Tibial nerve (tissue), 4 donors: ENCODE results near the gene HTT.

Experiments
- EP300 ChIP-seq, 2 donors: sonication (generic); formaldehyde crosslinking; IDR thresholded peaks; one replicate each; pipeline ENCODE4 v1.6.1; 2017; ENCODE audit warnings: antibody characterized with exemption in 2 of 2, mild to moderate bottlenecking in 1 of 2
- POLR2A ChIP-seq, 2 donors: fragments of 450-650 bp; IDR thresholded peaks; one replicate each; pipeline ENCODE4 v1.6.1; 2017; ENCODE audit warnings: antibody characterized with exemption in 2 of 2, mild to moderate bottlenecking in 2 of 2, moderate library complexity in 2 of 2
- TF ChIP-seq, protein P1 (sequence below), 5 experiments: fragments of 200-600 bp in 3 of 5; fragments of 450-650 bp in 2 of 5; sonication (generic) in 3 of 5; IDR thresholded peaks; one replicate each; pipeline ENCODE4 v1.5.1; 2016 to 2019; ENCODE audit warnings: antibody characterized with exemption in 5 of 5, mild to moderate bottlenecking in 3 of 5, moderate library complexity in 2 of 5

- TF ChIP-seq POLR2A (IDR thresholded peaks at IDR 0.05) (no peak), EP300 (IDR thresholded peaks at IDR 0.05) (no peak)
- TF ChIP-seq, protein P1, sequence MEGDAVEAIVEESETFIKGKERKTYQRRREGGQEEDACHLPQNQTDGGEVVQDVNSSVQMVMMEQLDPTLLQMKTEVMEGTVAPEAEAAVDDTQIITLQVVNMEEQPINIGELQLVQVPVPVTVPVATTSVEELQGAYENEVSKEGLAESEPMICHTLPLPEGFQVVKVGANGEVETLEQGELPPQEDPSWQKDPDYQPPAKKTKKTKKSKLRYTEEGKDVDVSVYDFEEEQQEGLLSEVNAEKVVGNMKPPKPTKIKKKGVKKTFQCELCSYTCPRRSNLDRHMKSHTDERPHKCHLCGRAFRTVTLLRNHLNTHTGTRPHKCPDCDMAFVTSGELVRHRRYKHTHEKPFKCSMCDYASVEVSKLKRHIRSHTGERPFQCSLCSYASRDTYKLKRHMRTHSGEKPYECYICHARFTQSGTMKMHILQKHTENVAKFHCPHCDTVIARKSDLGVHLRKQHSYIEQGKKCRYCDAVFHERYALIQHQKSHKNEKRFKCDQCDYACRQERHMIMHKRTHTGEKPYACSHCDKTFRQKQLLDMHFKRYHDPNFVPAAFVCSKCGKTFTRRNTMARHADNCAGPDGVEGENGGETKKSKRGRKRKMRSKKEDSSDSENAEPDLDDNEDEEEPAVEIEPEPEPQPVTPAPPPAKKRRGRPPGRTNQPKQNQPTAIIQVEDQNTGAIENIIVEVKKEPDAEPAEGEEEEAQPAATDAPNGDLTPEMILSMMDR (IDR thresholded peaks at IDR 0.05) = no peak
Measured at GRCh38 chr4:3253808-3254207, 179.3 kb downstream of the HTT start.
